ENCODE measurements around the gene RSAD2.

GRCh38 chr2:6915399-6915798, 37.8 kb downstream of the RSAD2 start:
- TF ChIP-seq POLR2A (IDR thresholded peaks at IDR 0.05; ENCODE audit: low read depth, low read length), result no peak
- no peak for TF ChIP-seq TAF1 (IDR thresholded peaks at IDR 0.05; ENCODE audit: borderline replicate concordance, low read depth, low read length)
